Stomach (tissue), 9 donors: Measurements from ENCODE around the gene TOP3B. TPM values are rescaled to one million over a fixed set of nuclear protein-coding genes. Genes with fewer than 3 reads are reported as not detected.
A peak's percentile ranks its signal among the peaks of the same experiment; 100 is the strongest.

ENCODE experiments used
- DNase-seq, 2 donors: peaks; one replicate each; pipeline versions ENCODE4 v3.0.0 to v3.0.0-alpha.2; 2013 to 2019
- H3K27ac ChIP-seq, 5 donors: fragments of 200-600 bp in 4 of 5; sonication (generic) in 4 of 5; one replicate each; pipeline ENCODE4 v1.5.1; 2013 to 2019; ENCODE audit warnings: mild to moderate bottlenecking in 1 of 5, moderate library complexity in 1 of 5
- H3K27me3 ChIP-seq, 3 donors: fragments of 200-600 bp; sonication (generic); one replicate each; pipeline ENCODE4 v1.5.1; 2017 to 2019; ENCODE audit warnings: mixed run types in 1 of 3
- H3K36me3 ChIP-seq, 4 donors: fragments of 200-600 bp; sonication (generic); 1 replicate in 3 of 4; 2 replicates in 1 of 4; pipeline ENCODE4 v1.5.1; 2016 to 2019
- H3K4me1 ChIP-seq, 4 donors: fragments of 200-600 bp; sonication (generic); one replicate each; pipeline ENCODE4 v1.5.1; 2016 to 2019
- H3K4me3 ChIP-seq, 4 donors: fragments of 200-600 bp; sonication (generic) in 3 of 4; one replicate each; pipeline ENCODE4 v1.5.1; 2016 to 2019; ENCODE audit warnings: mild to moderate bottlenecking in 1 of 4
- H3K9me3 ChIP-seq, 4 donors: fragments of 200-600 bp; sonication (generic); one replicate each; pipeline ENCODE4 v1.5.1; 2016 to 2019
- CTCF ChIP-seq, 7 experiments: fragments of 450-650 bp in 4 of 7; fragments of 200-600 bp in 3 of 7; sonication (generic) in 3 of 7; IDR thresholded peaks; one replicate each; pipeline ENCODE4 v1.5.1; 2016 to 2019; ENCODE audit warnings: antibody characterized with exemption in 7 of 7, control low read depth in 2 of 7, mild to moderate bottlenecking in 1 of 7
- EP300 ChIP-seq: sonication (generic); formaldehyde crosslinking; IDR thresholded peaks from one replicate; pipeline ENCODE4 v1.6.1; 2017; ENCODE audit warnings: antibody characterized with exemption
- POLR2A ChIP-seq, 4 donors: fragments of 450-650 bp; IDR thresholded peaks; one replicate each; pipeline ENCODE4 v1.6.1; 2016; ENCODE audit warnings: antibody characterized with exemption in 4 of 4, control low read depth in 2 of 4, mild to moderate bottlenecking in 1 of 4, moderate library complexity in 1 of 4
- POLR2AphosphoS5 ChIP-seq, 3 donors: sonication (generic); formaldehyde crosslinking; IDR thresholded peaks; one replicate each; pipeline ENCODE4 v1.6.1; 2016; ENCODE audit warnings: antibody characterized with exemption in 3 of 3
- WGBS, 5 donors: extraction: QIAGEN DNeasy Blood & Tissue Kit in 3 of 5; methylation state at CpG; one replicate each; pipeline versions ENCODE4 v1.1.5 to v1.1.7; 2013 to 2018; 5-methylcytosine and 5-hydroxymethylcytosine counted together
- intact Hi-C: fragments of 100-400 bp; cut with DNase I; formaldehyde crosslinking; loops from one replicate; pipeline ENCODE4 v1.15.1; 2023; ENCODE audit warnings: low total_unique reads
- polyA plus RNA-seq, 3 donors: library from polyadenylated mRNA; stranded (reverse); fragments of 200-250 nt; gene quantifications; one replicate each; pipeline ENCODE4 v1.2.3, GENCODE V29; 2013
- total RNA-seq, 5 donors: library from RNA; depleted of rRNA; stranded (reverse); fragments of >200 nt; gene quantifications; one replicate each; pipeline versions ENCODE4 v1.1.0 to v1.2.3, GENCODE V29; 2014 to 2016
- donor health status: healthy with polysubstance abuse.
- donor health status: Bipolar disorder and iron deficiency.
- donor health status: healthy.

The TOP3B gene
- total and polyA plus RNA-seq, 8 donors, result 3.8 to 509 (median 25.6) TPM

- 92 to 98% (median 96%) methylated on average over 5 to 15 of the region's 15 CpGs for WGBS, 5 donors
- Histone ChIP-seq H3K36me3 (peaks cover 63 to 100% (median 100%) of the 10 kb centered on the region in 4 donors), H3K4me1 (peaks cover 3 to 17% (median 6%) of the 10 kb centered on the region in 4 donors), H3K9me3 (no peaks in the 10 kb centered on the region), H3K27me3 (no peaks in the 10 kb centered on the region), H3K27ac (no peak overlapping the region), H3K4me3 (no peak overlapping the region)
- DNase-seq, result no peak
- intact Hi-C loops, result no loop called here
- TF ChIP-seq EP300, result no peak
- TF ChIP-seq POLR2A (IDR thresholded peaks at IDR 0.05), result no peak
Measured at GRCh38 chr22:21964234-21964633, 18.4 kb downstream of the TOP3B start.

- H3K27ac ChIP-seq, result no peak overlapping the region
- no peak for TF ChIP-seq CTCF (IDR thresholded peaks at IDR 0.05)
- TF ChIP-seq POLR2AphosphoS5 (IDR thresholded peaks at IDR 0.05), result no peak
- no peak for TF ChIP-seq EP300
- no peak for TF ChIP-seq POLR2A (IDR thresholded peaks at IDR 0.05)
- intact Hi-C loops, result no loop called here
- no peak overlapping the region for H3K4me3 ChIP-seq
- no peaks in the 10 kb centered on the region for H3K9me3 ChIP-seq
- peaks cover 3 to 17% (median 6%) of the 10 kb centered on the region in 4 donors for H3K4me1 ChIP-seq
- no peaks in the 10 kb centered on the region for H3K27me3 ChIP-seq
- no peak for DNase-seq
- WGBS, 5 donors, result 94 to 100% (median 95%) methylated on average over 4 to 19 of the region's 19 CpGs
- H3K36me3 ChIP-seq, result peaks cover 61 to 100% (median 100%) of the 10 kb centered on the region in 4 donors
Measured at GRCh38 chr22:21963790-21964211, 18.8 kb downstream of the TOP3B start.

- intact Hi-C loops, result no loop called here
- DNase-seq, result no peak
- WGBS, 5 donors, result 83 to 97% (median 95%) methylated on average over 7 of the region's 7 CpGs
- peaks cover 58 to 100% (median 100%) of the 10 kb centered on the region in 4 donors for H3K36me3 ChIP-seq
- H3K4me1 ChIP-seq, result peaks cover 3 to 17% (median 6%) of the 10 kb centered on the region in 4 donors
- TF ChIP-seq CTCF (IDR thresholded peaks at IDR 0.05) (no peak), POLR2A (IDR thresholded peaks at IDR 0.05) (no peak), EP300 (no peak), POLR2AphosphoS5 (IDR thresholded peaks at IDR 0.05) (no peak)
- H3K9me3 ChIP-seq, result no peaks in the 10 kb centered on the region
- no peak overlapping the region for H3K27ac ChIP-seq
- H3K27me3 ChIP-seq, result no peaks in the 10 kb centered on the region
- no peak overlapping the region for H3K4me3 ChIP-seq
Measured at GRCh38 chr22:21963286-21963685, 19.3 kb downstream of the TOP3B start.

GRCh38 chr22:21962655-21962949 lies 20.0 kb downstream of the TOP3B start:
- no peak for DNase-seq
- peaks cover 51 to 100% (median 99%) of the 10 kb centered on the region in 4 donors for H3K36me3 ChIP-seq

More at GRCh38 chr22:21962655-21962949, 20.0 kb downstream of the TOP3B start:
- intact Hi-C loops, result no loop called here
- Histone ChIP-seq H3K4me1 (peaks cover 3 to 17% (median 6%) of the 10 kb centered on the region in 4 donors), H3K27ac (peak overlapping the region in 1 of 5 donors; percentile 83), H3K4me3 (no peak overlapping the region), H3K27me3 (no peaks in the 10 kb centered on the region), H3K9me3 (no peaks in the 10 kb centered on the region)
- TF ChIP-seq POLR2A (IDR thresholded peaks at IDR 0.05) (no peak), POLR2AphosphoS5 (IDR thresholded peaks at IDR 0.05) (no peak), CTCF (IDR thresholded peaks at IDR 0.05) (no peak), EP300 (no peak)
- WGBS, 5 donors, result 89 to 96% (median 95%) methylated on average over 11 of the region's 11 CpGs
